Astrocyte of the spinal cord (primary cell): Measurements from ENCODE around the gene GCHFR.

ENCODE experiments used
- DNase-seq: peaks from one replicate; pipeline ENCODE4 v3.0.0; 2011; ENCODE audit warnings: low read depth, low spot score
- H3K4me3 ChIP-seq: 2 replicates; pipeline ENCODE4 v1.5.1; 2011; ENCODE audit warnings: low read depth, mild to moderate bottlenecking, low read length, moderate library complexity
- CTCF ChIP-seq: IDR thresholded peaks from 2 replicates; pipeline ENCODE4 v1.5.1; 2012; ENCODE audit warnings: low read depth, mild to moderate bottlenecking, low read length, inconsistent platforms
- in situ Hi-C: cut with HindIII; loops from 2 replicates; pipeline ENCODE4 v1.10.0; 2017; ENCODE audit warnings: low sequenced_read_pairs

GCHFR gene

GRCh38 chr15:40763801-40764628, at the start of gene GCHFR:
Gene GCHFR, plus strand, starts transcription at chr15:40764068. Its CDS starts 113 bp downstream, at chr15:40764181.
- in situ Hi-C loops, result no loop called here
- DNase-seq, result peak; percentile 64

GRCh38 chr15:40714144-40714543, 49.7 kb upstream of the GCHFR start:
- in situ Hi-C loops, result no loop called here
- TF ChIP-seq CTCF, result no peak
- H3K4me3 ChIP-seq, result no peak overlapping the region
- no peak for DNase-seq

More at GRCh38 chr15:40763801-40764628, at the start of gene GCHFR:
- TF ChIP-seq CTCF, result peak; percentile 8
- peak within 1 kb of the TSS; percentile 45 for H3K4me3 ChIP-seq

- DNase-seq, result no peak
- H3K4me3 ChIP-seq, result no peak overlapping the region
- no peak for TF ChIP-seq CTCF
- in situ Hi-C loops, result no loop called here
Observed at GRCh38 chr15:40716165-40716564, 47.7 kb upstream of the GCHFR start.

- in situ Hi-C loops, result no loop called here
- H3K4me3 ChIP-seq, result no peak overlapping the region
- no peak for DNase-seq
- TF ChIP-seq CTCF, result no peak
Observed at GRCh38 chr15:40721701-40722100, 42.2 kb upstream of the GCHFR start.

GRCh38 chr15:40722354-40722753, 41.5 kb upstream of the GCHFR start:
- DNase-seq, result no peak
- in situ Hi-C loops, result no loop called here
- no peak for TF ChIP-seq CTCF
- H3K4me3 ChIP-seq, result no peak overlapping the region

- no peak for DNase-seq
- no peak for TF ChIP-seq CTCF
- no peak overlapping the region for H3K4me3 ChIP-seq
- in situ Hi-C loops, result no loop called here
Observed at GRCh38 chr15:40722934-40723333, 40.9 kb upstream of the GCHFR start.
